ENCODE measurements around the gene ZNF691.

Gene ZNF691

DNA sequence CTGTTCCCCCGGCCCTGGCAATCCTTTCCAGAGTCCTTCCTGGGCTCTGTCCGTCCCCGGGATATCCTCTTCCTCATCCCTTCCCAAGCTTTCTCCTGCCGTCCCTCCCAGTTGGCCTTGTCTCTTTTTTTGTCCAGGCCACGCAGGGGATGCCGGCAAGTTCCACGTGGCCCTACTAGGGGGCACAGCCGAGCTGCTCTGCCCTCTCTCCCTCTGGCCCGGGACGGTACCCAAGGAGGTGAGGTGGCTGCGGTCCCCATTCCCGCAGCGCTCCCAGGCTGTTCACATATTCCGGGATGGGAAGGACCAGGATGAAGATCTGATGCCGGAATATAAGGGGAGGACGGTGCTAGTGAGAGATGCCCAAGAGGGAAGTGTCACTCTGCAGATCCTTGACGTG lies 15.8 kb upstream of the ZNF691 start:
- DNase-seq (ENCODE audit: low read depth, low spot score), result no peak
- H3K4me3 ChIP-seq (ENCODE audit: low read length), result no peak overlapping the region

DNA sequence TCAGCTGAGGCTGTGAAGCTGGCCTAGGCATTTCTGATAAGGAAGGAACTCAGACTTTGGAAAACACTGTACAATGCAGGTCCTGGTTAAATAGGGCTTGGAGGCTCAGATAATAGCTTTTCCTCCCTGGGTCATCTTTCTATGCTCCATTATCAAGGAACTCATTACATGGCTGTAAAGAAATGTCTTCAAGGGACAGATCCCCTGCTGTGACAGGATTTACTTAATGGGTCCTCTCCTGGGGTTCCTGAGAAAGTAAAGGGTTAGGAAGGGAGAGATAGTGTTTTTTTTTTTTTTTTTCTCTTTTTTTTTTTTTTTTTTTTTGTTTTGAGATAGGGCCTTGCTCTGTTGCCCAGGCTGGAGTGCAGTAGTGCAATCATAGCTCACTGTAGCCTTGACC lies 15.1 kb upstream of the ZNF691 start:
- no peak overlapping the region for H3K4me3 ChIP-seq (ENCODE audit: low read length)
- DNase-seq (ENCODE audit: low read depth, low spot score), result no peak

DNA sequence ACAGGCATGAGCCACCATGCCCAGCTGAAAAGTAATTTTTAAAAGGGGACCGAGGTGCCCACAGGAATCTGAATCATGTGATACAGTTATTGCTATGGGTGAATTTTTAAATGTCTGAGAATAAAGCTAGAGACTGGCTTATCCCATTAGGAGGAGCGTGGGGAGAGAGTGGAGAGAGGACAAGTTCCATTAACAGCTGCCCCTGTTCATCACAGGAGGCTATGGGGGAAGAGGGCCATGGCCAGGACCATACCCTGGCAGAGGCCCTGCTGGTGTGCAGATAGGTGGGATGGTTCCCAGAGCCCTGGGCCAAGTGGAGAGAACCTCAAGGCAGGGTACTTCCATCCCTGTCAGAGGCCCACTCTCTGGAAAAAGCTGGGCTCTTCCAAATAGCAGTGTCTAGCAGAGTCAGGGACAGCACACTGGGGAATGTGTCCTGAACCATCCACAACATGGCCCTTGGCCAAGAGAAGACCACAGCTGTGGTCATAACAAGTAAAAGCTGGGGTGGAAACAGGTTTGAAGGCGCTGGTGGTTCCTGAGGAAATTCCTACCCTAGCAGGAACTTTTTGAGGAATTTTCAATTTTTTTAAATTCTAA lies 13.7 kb upstream of the ZNF691 start:
- DNase-seq (ENCODE audit: low read depth, low spot score), result no peak
- no peak overlapping the region for H3K4me3 ChIP-seq (ENCODE audit: low read length)

DNA sequence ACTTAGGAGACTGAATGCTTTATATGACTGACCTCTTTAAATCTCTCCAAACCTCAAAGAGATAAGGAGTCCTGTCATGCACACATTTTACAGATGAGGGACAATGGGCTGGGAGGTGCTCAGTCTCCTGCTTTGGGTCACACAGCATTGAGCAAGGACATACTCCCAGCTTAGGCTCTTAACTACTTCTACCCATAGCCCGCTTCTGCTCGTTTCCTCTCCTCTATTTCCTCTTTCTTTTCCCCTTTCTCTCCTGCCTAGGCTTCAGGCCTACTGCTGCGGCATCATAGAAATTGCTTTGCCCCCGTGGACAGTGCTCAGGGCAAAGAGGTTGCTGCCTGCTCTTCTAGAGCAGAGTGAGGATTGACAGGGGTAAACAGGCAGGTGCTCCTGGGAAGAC lies 12.4 kb upstream of the ZNF691 start:
- no peak overlapping the region for H3K4me3 ChIP-seq (ENCODE audit: low read length)
- DNase-seq (ENCODE audit: low read depth, low spot score), result no peak

DNA sequence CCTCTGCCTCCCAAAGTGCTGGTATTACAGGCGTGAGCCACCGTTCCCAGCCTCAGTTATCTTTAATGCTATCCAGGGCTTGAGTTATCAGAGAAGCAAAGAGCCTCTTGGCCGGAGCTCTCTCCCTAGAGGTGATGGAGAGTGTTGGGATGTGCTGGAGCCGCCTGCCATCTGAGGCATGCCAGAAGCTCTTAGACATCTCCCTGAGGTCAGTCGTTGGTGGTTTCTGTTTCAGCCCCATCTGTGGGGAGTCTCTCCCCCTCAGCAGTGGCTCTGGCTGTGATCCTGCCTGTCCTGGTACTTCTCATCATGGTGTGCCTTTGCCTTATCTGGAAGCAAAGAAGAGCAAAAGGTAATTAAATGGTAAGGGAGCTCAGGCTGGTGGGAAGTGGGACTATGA lies 11.6 kb upstream of the ZNF691 start:
- no peak overlapping the region for H3K4me3 ChIP-seq (ENCODE audit: low read length)
- DNase-seq (ENCODE audit: low read depth, low spot score), result no peak

DNA sequence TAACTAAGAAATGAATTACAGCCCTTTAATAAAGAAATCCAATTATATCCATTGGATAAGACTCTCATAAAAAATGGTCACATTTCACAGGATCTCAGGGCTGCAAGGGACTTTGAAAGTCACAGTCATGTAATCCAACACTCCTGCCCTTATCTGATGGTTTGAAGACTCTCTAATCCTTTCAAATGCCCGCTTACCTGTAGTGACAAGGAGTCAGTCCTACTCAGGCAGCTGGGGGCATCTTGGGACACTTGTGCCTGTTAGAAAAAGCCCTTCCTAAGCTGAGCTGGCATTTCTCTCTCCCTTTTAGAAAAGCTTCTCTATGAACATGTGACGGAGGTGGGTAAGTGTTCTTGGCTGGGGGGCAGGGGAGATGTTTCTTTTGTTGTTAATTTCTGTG lies 11.0 kb upstream of the ZNF691 start:
- no peak overlapping the region for H3K4me3 ChIP-seq (ENCODE audit: low read length)
- DNase-seq (ENCODE audit: low read depth, low spot score), result no peak

DNA sequence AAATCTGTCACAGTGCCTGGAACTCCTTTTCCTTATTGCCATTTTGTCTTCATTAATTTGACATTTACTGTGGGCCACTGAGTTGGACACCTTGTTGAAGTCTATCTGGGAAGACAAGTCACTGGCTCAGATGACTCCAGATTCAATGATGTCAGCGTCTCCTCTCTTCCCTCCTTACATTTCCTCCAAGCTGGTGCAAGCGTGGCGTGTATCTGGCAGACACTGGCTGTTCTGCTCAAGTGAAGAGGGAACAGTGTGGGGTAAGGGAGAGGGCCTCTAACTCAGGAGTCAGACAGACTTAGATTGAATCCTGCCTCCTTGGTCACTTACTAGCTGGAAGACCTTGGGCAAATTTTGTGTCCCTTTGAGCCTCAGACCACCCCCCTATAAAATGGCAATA lies 8.7 kb upstream of the ZNF691 start:
- no peak overlapping the region for H3K4me3 ChIP-seq (ENCODE audit: low read length)
- DNase-seq (ENCODE audit: low read depth, low spot score), result no peak

DNA sequence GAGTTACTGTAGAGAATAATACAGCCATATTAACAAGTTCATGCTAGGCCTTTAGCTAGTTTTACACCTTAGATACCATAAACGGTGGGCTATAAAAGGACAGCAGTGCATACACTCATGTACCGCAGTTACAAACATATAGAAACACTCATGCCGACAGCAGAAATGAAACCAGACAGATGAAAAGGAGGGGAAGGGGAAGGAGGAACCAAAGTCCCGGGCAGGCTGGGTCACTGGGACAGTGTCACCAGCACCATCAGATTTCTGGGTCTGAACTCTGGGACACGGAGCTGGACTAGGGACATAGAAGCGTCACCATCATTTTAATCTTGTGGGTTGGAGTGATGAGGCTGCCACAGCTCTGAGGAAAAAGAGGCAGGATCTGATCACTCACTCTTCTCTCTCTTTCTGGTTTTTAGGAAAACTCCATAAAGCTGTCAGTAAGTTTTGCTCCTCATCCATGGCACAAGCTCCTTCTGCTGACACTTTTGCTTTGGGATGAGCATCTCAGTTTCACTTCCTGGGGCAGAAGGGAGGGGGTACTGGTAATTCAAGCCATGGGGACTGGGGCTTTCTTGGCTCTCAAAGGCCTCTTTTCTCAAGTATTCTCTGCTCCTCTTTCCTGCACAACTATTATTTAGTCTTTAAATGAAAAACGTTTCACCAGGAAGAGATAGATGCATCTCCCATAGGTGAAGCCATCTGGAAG lies 7.8 kb upstream of the ZNF691 start:
- no peak for DNase-seq (ENCODE audit: low read depth, low spot score)
- no peak overlapping the region for H3K4me3 ChIP-seq (ENCODE audit: low read length)

DNA sequence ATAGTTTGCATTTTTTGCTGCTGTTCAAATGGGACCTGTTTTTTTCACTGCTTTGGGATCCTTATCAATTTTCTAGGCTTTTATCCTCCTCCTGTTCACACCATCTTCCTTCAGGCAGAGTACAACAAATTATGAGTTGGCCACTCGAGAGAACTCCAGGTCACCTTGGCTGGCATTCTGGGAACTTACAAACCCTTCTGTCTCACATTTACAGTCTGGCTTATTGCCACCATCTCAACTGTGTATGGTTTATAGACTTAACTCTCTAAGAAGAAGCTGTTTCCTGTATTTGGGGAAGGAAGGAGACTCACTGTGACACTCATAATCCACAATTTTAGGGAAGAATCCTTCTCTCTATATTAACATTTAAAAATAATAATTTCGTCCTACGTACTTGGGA lies 5.4 kb upstream of the ZNF691 start:
- H3K4me3 ChIP-seq (ENCODE audit: low read length), result no peak overlapping the region
- DNase-seq (ENCODE audit: low read depth, low spot score), result no peak

DNA sequence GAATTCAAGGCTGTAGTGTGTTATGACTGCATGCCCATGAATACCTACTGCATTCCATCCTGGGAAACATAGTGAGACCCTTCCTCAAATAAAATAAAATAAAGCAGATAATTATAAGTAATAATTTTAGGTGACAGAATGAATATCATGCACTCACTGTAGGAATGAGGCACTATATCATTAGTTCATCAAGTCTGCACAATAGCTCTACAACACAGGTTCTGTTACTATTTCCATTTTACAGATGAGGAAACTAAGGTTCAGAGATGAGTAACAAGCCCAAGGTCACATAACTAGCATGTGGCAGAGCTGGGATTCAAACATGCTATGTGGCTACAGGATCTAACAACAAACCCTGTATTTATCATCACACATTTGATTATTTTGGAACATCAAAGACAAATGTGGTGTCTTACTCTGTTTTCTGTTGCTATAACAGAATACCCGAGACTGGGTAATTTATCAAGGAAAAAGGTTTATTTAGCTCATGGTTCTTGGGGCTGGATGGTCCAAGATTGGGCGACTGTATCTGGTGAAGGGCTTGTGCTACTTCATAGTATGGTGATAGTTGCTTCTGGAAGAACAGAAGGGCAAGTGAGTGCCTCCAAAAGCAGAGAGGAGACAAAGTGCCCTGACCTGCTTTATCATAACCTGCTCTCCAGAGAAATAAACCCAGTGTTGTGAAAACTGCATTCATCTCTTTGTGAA lies 4.8 kb upstream of the ZNF691 start:
- H3K4me3 ChIP-seq (ENCODE audit: low read length), result no peak overlapping the region
- DNase-seq (ENCODE audit: low read depth, low spot score), result no peak

DNA sequence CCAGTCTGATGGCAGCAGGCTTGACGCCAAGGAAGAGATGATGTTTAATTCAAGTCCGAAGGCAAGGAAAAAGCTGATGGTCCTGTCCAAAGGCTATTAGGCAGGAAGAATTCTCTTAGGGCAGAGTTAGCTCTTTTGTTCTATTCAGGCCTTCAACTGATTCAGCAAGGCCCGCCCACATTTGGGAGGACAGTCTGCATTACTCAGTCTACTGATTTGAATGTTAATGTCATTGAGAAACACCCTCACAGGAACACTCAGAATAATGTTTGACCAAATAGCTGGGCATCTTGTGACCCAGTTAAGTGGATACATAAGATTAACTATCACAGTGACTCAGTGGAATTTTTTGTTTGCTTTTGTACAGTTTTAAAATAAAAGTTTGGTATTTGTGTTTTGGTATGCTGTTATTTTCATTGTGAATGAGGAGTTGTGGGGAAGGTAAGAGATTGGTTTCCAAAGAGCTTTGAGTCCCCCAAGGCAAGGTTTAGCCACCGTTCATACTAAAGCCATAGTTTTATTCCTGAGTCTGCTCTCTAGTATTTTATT lies 1.7 kb upstream of the ZNF691 start:
- H3K4me3 ChIP-seq (ENCODE audit: low read length), result no peak overlapping the region
- no peak for DNase-seq (ENCODE audit: low read depth, low spot score)

DNA sequence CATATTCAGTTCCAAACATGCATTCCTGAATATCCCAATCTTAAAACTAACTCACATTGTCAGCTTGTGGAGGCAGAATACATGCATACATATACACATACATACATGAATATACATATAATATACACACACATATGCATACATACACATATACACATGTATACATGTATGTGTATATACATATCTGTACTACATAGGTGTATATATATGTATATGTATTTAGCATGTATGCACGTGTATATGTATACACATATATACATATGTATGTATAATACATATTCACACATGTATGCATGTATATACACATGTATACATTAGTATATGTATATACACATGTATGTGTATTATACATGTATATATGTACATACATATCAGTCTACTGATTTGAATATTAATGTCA lies 1.2 kb upstream of the ZNF691 start:
- no peak overlapping the region for H3K4me3 ChIP-seq (ENCODE audit: low read length)
- DNase-seq (ENCODE audit: low read depth, low spot score), result no peak

DNA sequence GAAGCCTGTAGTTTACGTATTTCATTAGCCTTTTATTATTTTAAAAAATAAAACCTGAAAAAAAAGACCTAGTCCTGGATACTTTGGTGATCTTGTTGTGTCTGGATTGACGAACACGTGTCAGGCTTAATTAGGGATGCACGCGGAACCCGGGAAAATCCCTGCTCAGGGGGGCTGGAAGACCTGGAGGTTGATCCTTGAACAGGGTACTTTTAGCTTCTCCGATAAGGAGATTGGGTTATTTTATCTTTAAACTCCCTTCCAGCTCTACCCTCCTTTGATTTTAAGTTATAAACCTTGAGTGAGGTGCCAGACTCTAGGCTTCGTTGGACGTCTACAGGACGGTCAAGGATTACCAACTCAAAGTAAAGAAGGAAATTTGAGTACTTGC lies 552 bp upstream of the ZNF691 start:
- H3K4me3 ChIP-seq (ENCODE audit: low read length), result peak overlapping the region; percentile 69
- DNase-seq (ENCODE audit: low read depth, low spot score), result no peak

DNA sequence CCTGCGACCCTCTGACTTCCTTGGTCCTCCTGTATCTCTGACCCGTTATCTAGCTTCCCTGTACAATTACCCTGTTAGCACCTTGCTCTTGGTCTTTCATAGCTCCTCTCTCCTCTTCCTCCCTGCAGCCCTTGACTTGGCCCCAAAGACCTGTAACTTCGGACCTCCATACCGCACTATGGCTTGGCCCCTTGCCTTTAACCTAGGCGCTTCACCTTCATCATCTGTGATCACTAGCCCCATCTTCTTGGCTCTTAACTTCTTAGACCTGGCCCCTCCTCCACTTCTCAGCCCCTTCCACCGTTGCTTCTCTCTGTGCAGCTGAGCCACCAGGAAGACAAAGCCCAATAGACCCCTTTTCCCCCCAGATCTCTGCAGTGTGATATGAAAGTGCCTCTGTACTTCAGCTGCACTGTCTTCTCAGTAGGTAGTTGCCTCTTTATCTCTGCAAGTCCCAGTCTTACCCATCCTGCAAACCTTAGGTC lies 740 bp downstream of the ZNF691 start:
- peak; percentile 26 for DNase-seq (ENCODE audit: low read depth, low spot score)
- H3K4me3 ChIP-seq (ENCODE audit: low read length), result peak overlapping the region; percentile 69

DNA sequence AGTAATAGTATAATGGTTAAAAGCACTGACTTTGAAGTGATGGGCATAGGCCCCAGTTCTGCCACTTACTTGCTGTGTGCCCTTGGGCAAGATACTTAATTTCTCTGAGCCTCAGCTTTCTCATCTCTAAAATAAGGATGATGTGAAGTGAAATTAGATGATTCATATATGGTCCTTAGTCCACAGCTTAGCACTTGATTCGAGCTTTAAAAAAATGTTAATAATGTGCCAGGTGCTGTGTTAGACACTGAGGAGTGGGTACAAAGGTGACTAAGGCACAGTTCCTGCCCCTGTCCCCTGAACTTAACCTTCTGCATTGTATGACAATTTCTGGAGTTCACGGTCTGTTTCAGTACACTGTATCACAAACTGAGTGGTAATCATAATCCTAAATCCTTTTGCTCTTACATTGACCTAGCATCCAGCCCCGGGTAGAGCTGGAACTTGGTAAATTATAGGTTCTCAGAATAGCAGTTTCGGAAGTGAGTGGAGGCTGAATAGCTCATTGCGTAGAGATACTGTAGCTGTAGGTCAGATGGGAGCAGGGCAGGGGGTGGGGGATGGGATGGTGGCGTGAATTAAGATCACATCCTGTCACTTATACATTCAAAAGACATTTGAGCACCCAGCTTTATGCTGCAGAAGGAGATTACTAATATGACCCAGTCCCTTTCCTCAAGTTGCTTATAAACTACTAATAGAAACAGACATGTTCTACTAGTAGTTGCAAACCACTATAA lies 1.5 kb downstream of the ZNF691 start:
- peak overlapping the region; percentile 69 for H3K4me3 ChIP-seq (ENCODE audit: low read length)
- no peak for DNase-seq (ENCODE audit: low read depth, low spot score)

DNA sequence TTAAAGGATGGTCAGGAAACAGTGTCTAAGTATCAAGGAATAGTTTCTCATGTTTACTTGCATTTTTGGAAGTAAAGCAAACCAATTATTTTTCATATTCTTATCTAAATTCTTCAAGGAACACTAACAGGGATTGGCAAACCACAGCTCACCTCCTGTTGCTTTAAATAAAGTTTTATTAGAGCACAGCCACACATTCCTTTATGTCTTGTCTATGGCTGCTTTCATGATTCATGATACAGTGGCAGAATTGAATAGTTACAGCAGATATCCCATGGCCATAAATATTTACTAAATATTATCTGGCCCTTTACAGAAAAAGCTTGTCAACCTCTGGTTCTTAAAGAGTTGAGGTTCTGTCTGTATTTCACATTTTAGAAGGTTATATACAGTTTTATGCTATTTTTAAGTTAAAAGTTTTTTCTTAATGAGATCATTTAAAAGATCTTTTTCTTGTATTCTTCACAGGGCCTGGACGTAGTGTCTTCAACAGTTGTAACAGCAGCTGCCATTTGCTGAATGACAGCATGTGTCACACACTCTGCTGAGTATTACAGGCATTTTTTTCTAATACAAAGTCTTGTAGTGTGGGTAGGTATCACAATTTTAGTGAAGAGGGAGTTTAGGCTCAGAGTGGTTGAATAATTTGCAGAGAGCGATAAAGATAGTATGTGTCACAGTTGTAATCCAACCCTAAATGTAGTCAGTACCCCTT lies 2.6 kb downstream of the ZNF691 start:
- no peak for DNase-seq (ENCODE audit: low read depth, low spot score)
- no peak overlapping the region for H3K4me3 ChIP-seq (ENCODE audit: low read length)

DNA sequence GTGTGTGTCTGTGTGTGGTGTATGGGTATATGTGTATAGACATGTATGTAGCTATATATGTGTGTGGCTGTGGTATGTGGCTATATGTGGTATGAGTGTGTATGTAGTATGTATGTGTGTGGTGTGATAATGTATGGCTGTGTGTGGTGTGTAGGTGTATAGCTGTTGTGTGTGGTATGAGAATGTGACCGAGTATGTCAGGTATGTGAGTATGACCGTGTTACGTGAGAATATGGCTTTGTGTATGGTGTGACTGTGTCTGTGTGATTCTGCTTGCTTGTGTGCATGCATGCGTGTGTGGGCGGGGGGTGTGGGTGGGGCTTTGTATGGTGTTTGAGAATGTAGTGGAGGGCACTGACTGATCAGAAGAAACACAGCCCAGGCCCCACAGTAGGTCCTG lies 3.5 kb downstream of the ZNF691 start:
- no peak for DNase-seq (ENCODE audit: low read depth, low spot score)

DNA sequence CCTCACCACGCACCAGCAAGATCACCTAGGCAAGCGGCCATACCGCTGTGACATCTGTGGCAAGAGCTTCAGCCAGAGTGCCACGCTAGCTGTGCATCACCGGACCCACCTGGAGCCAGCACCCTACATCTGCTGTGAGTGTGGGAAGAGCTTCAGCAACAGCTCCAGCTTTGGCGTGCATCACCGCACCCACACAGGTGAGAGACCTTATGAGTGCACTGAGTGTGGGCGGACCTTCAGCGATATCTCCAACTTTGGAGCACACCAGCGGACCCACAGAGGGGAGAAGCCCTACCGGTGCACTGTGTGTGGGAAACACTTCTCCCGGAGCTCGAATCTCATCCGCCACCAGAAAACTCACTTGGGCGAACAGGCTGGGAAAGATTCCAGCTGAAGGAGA lies 5.0 kb downstream of the ZNF691 start:
- DNase-seq (ENCODE audit: low read depth, low spot score), result no peak
- no peak overlapping the region for H3K4me3 ChIP-seq (ENCODE audit: low read length)

More for the DNA sequence above, 3.5 kb downstream of the ZNF691 start:
- H3K4me3 ChIP-seq (ENCODE audit: low read length), result no peak overlapping the region

Data from Jurkat, Clone E6-1 (cell line).